G401 (cell line): ENCODE results near the gene GNGT1. TPM values are rescaled to one million over a fixed set of nuclear protein-coding genes. Genes with fewer than 3 reads are reported as not detected.

Source experiments
- total RNA-seq: library from RNA; depleted of rRNA; stranded (reverse); fragments of >200 nt; shearing (Covaris generic); gene quantifications from 2 replicates; pipeline ENCODE4 v1.2.3, GENCODE V29; 2014; rRNA removed

The GNGT1 gene
- total RNA-seq, 1 experiment from 2014 or later = not detected

Other genes starting within 250 kb of the GNGT1 start
- gene TFPI2, start 15.8 kb upstream of the GNGT1 start, total RNA-seq = 0.86 TPM in 1 of 2 replicates, not detected in the other
- not detected in 2 replicates for gene GNG11, start 15.2 kb downstream of the GNGT1 start, total RNA-seq
- 20.9 and 30.8 TPM in 2 replicates for gene BET1, start 97.8 kb downstream of the GNGT1 start, total RNA-seq